Right renal cortex interstitium (tissue), 3 donors: ENCODE results near the gene PSORS1C2. TPM values are rescaled to one million over a fixed set of nuclear protein-coding genes. Genes with fewer than 3 reads are reported as not detected.
"Not testable (repeated sequence)": the region's sequence is repeated elsewhere in the genome, so short reads cannot be mapped to it uniquely, and the experiment has no call there.

Source experiments
- DNase-seq, 3 donors: peaks; one replicate each; pipeline ENCODE4 v3.0.0-alpha.2; 2013; ENCODE audit warnings: low read depth in 3 of 3, low spot score in 2 of 3
- polyA plus RNA-seq, 3 donors: library from polyadenylated mRNA; unstranded; fragments of 120-200 nt; gene quantifications; one replicate each; pipeline ENCODE4 v1.2.1, GENCODE V29; 2013; ENCODE audit not compliant: insufficient read length in 3 of 3

Gene PSORS1C2
- polyA plus RNA-seq = not detected

GRCh38 chr6:31138982-31139381 is at the start of gene PSORS1C2:
Gene PSORS1C2, minus strand, starts transcription at chr6:31139066. Its CDS starts 40 bp downstream, at chr6:31139026.
- no peak for DNase-seq

GRCh38 chr6:31187780-31188194 is 48.9 kb upstream of the PSORS1C2 start:
- no peak for DNase-seq

- DNase-seq = no peak
Measured at GRCh38 chr6:31186052-31186734, 47.3 kb upstream of the PSORS1C2 start.

GRCh38 chr6:31185695-31186051 is 46.8 kb upstream of the PSORS1C2 start:
- DNase-seq = not testable (repeated sequence)

- not testable (repeated sequence) for DNase-seq
Measured at GRCh38 chr6:31183859-31184258, 45.0 kb upstream of the PSORS1C2 start.

GRCh38 chr6:31183287-31183686 is 44.4 kb upstream of the PSORS1C2 start:
- not testable (repeated sequence) for DNase-seq

- DNase-seq = no peak
Measured at GRCh38 chr6:31180500-31180899, 41.6 kb upstream of the PSORS1C2 start.

- no peak for DNase-seq
Measured at GRCh38 chr6:31179896-31180295, 41.0 kb upstream of the PSORS1C2 start.

GRCh38 chr6:31179042-31179386 is 40.1 kb upstream of the PSORS1C2 start:
- DNase-seq = no peak

GRCh38 chr6:31178143-31179041 is 39.5 kb upstream of the PSORS1C2 start:
- DNase-seq = no peak

- DNase-seq = no peak
Measured at GRCh38 chr6:31175971-31176370, 37.1 kb upstream of the PSORS1C2 start.

GRCh38 chr6:31174378-31174777 is 35.5 kb upstream of the PSORS1C2 start:
- DNase-seq = no peak

- DNase-seq = no peak
Measured at GRCh38 chr6:31173406-31173805, 34.5 kb upstream of the PSORS1C2 start.

GRCh38 chr6:31172973-31173384 is 34.1 kb upstream of the PSORS1C2 start:
- DNase-seq = no peak

- DNase-seq = no peak
Measured at GRCh38 chr6:31171931-31172905, 33.4 kb upstream of the PSORS1C2 start.

GRCh38 chr6:31170987-31171671 is 32.3 kb upstream of the PSORS1C2 start:
- no peak for DNase-seq

GRCh38 chr6:31170600-31170881 is 31.7 kb upstream of the PSORS1C2 start, which contains the start of gene POU5F1:
Gene POU5F1, minus strand, starts transcription at chr6:31170682. Its CDS starts 62 bp downstream, at chr6:31170620.
- no peak for DNase-seq

- DNase-seq = not testable (repeated sequence)
Measured at GRCh38 chr6:31169858-31170599, 31.2 kb upstream of the PSORS1C2 start.

GRCh38 chr6:31169123-31169857 is 30.4 kb upstream of the PSORS1C2 start:
- no peak for DNase-seq
